ENCODE data around the gene FBN3. TPM values are rescaled to one million over a fixed set of nuclear protein-coding genes. Genes with fewer than 3 reads are reported as not detected.

FBN3 gene
- total RNA-seq, result under 1 TPM in 1 of 4 donors, not detected in 3; under 0.01 TPM

DNA sequence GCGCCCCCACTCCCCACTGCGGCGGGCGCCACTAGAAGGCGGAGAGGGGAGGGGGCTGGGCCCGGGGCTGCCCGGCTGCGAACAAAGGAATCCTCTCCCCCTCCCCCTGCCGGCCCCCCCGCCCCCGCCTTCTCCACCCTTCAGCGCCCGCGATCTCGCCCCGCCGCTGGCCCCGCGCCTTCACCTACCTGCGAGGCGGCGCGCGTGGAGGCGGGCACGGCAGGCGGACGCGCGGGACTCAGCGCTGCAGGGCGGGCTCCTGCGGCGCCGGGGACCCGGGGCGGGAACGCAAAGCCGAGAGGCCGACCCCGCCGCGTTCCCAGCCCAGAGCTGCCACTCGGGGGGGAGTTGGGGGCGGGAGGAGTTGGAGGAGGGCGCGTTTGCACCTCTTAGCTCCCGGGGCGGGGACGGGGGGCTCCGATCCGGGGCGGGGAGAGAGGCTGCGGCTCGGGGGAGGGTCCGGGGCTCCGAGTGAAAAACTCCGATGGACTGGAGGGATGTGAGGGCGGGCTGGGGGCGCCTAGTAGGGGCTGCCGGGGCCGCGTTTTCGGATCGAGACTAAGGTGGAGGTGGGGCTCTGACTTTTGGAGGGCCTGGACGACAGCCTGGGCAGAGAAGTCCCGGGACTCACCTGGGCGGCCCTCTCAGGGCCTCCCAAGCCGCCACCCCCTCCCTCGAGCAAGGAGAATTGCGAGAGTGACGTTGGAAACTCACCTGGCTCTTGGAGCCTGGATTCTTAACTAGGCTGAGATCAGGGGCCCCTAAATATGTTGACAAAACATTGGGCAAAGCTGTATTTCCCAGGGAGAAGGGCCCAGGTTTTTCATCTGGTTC is at the start of gene FBN3:
FBN3 (minus strand) TSS at position 332 of the 834 bp plus-strand sequence. CDS start 2,112 bp downstream, outside the sequence.
- intact Hi-C loops (cut with DNase I), result no loop called here
- Histone ChIP-seq H3K4me3 (peak within 1 kb of the TSS; percentile 28 to 50 (median 35)), H3K36me3 (no peaks in the 10 kb centered on the region), H3K27me3 (peaks cover 0 to 75% (median 34%) of the 10 kb centered on the region in 4 donors), H3K27ac (replicated peaks in 1 of 4) (no peak within 1 kb of the TSS), H3K9me3 (no peaks in the 10 kb centered on the region), H3K4me1 (peaks cover 13 to 23% (median 20%) of the 10 kb centered on the region in 4 donors)
- TF ChIP-seq POLR2A (IDR thresholded peaks at IDR 0.05; ENCODE audit: low read depth), result no peak
- TF ChIP-seq EP300 (IDR thresholded peaks at IDR 0.05), result no peak
- TF ChIP-seq, protein P1, sequence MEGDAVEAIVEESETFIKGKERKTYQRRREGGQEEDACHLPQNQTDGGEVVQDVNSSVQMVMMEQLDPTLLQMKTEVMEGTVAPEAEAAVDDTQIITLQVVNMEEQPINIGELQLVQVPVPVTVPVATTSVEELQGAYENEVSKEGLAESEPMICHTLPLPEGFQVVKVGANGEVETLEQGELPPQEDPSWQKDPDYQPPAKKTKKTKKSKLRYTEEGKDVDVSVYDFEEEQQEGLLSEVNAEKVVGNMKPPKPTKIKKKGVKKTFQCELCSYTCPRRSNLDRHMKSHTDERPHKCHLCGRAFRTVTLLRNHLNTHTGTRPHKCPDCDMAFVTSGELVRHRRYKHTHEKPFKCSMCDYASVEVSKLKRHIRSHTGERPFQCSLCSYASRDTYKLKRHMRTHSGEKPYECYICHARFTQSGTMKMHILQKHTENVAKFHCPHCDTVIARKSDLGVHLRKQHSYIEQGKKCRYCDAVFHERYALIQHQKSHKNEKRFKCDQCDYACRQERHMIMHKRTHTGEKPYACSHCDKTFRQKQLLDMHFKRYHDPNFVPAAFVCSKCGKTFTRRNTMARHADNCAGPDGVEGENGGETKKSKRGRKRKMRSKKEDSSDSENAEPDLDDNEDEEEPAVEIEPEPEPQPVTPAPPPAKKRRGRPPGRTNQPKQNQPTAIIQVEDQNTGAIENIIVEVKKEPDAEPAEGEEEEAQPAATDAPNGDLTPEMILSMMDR (IDR thresholded peaks at IDR 0.05), result no peak
- TF ChIP-seq POLR2AphosphoS5 (IDR thresholded peaks at IDR 0.05), result no peak
- 20% methylated on average over 27 of the region's 72 CpGs for WGBS
- no peak for DNase-seq (ENCODE audit: extremely low spot score)

DNA sequence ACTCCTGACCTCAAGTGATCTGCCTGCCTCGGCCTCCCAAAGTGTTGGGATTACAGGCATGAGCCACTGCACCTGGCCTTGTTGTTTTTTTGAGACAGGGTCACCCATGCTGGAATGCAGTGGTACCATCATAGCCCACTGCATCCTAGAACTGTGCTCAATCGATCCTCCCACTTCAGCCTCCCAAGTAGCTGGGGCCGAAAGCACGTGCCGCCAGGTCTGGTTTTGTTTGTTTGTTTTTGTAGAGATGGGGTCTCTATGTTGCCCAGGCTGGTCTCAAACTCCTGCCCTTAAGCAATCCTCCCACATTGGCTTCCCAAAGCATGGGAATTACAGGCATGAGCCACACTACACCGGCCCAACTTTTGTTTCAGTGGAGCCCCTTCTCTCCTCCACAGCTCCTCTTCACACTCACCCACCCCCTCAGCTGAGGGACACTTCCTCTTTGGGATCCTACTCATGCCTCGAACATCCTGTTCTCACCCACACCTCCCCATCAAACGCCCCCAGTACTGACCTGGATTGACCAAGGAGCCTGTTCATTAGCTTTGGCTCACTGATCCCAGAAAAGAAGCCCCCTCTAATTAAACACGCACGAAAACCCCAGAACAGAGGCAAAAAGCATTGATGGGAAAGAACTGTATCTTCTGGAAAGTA is 47.0 kb upstream of the FBN3 start:
- DNase-seq (ENCODE audit: extremely low spot score), result no peak
- no peaks in the 10 kb centered on the region for H3K36me3 ChIP-seq
- H3K27me3 ChIP-seq, result peaks cover 0 to 30% (median 0%) of the 10 kb centered on the region in 4 donors
- WGBS, result 50% methylated on average over 10 of the region's 10 CpGs
- intact Hi-C loops (cut with DNase I), result no loop called here
- no peak overlapping the region for H3K27ac ChIP-seq (replicated peaks in 1 of 4)
- H3K4me3 ChIP-seq, result no peak overlapping the region
- no peaks in the 10 kb centered on the region for H3K9me3 ChIP-seq
- TF ChIP-seq POLR2A (IDR thresholded peaks at IDR 0.05; ENCODE audit: low read depth) (no peak), POLR2AphosphoS5 (IDR thresholded peaks at IDR 0.05) (no peak), EP300 (IDR thresholded peaks at IDR 0.05) (no peak)
- TF ChIP-seq, protein P1 (IDR thresholded peaks at IDR 0.05), result no peak
- H3K4me1 ChIP-seq, result peaks cover 6 to 15% (median 14%) of the 10 kb centered on the region in 4 donors

DNA sequence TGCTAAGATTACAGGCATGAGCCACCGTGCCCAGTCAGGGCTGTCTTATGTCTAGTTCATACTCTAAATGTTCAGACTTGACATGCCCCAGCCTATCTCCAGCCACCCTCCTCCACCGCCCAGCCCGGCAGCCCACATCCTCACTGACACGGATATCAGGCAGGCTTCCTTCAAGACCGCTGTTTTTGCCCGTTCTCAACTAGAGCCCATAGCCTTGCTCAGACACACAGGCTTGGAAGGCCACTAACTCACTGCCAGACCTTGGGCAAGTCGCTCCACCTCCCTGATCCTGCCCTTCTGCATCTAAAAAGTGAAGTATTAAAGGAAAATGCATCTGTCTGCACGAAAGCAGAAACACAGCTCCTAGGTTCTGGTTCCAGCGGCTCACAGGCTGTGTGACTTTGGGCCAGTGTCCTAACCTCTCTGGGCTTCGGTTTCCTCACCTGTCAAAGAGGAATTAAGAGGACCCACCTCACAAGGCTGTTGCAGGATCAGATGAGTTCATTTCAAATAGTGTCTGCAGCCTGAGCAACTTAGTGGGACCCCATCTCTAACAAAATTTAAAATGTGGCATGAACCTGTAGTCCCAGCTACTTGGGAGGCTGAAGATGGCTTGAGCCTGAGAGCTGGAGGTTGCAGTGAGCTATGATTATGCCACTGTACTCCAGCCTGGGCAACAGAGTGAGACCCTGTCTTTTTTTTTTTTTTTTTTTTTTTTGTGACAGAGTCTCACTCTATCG is 45.3 kb upstream of the FBN3 start:
- Histone ChIP-seq H3K27me3 (peaks cover 0 to 15% (median 0%) of the 10 kb centered on the region in 4 donors), H3K27ac (replicated peaks in 1 of 4) (no peak overlapping the region), H3K9me3 (no peaks in the 10 kb centered on the region), H3K4me3 (no peak overlapping the region), H3K36me3 (no peaks in the 10 kb centered on the region), H3K4me1 (peaks cover 6 to 15% (median 14%) of the 10 kb centered on the region in 4 donors)
- intact Hi-C loops (cut with DNase I), result no loop called here
- WGBS, result 57% methylated on average over 10 of the region's 11 CpGs
- TF ChIP-seq, protein P1 (IDR thresholded peaks at IDR 0.05), result no peak
- TF ChIP-seq EP300 (IDR thresholded peaks at IDR 0.05), result no peak
- no peak for TF ChIP-seq POLR2AphosphoS5 (IDR thresholded peaks at IDR 0.05)
- TF ChIP-seq POLR2A (IDR thresholded peaks at IDR 0.05; ENCODE audit: low read depth), result no peak
- DNase-seq (ENCODE audit: extremely low spot score), result no peak

DNA sequence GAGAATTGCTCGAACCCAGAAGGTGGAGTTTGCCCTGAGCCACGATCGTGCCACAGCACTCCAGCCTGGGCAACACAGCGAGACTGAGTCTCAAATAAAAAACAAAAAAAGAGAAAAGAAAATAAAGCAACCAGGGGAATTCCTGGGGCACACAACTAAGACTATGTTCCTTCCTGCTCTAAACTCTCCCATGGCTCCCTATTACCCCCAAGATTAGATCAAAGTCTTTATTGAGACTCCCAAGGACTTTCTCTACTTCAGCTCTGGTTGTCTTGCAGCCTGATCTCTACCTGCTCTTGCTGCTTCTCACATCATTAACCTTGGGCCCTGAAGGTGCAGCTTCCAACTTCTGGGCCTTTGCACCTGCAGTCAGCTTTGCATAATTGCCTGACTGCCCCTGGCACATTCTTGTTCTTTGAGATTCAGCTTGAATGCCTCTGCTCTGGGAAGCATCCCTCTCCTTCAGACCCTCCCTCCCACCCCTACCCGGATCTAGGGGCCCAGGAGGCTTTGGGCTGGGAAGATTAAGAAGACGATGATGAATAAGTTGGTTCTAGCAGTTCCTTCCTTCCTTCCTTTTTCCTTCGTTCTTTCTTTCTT is 42.9 kb upstream of the FBN3 start:
- no peaks in the 10 kb centered on the region for H3K9me3 ChIP-seq
- no peak for DNase-seq (ENCODE audit: extremely low spot score)
- no peaks in the 10 kb centered on the region for H3K36me3 ChIP-seq
- peaks cover 6 to 15% (median 14%) of the 10 kb centered on the region in 4 donors for H3K4me1 ChIP-seq
- TF ChIP-seq POLR2AphosphoS5 (IDR thresholded peaks at IDR 0.05), result no peak
- peaks cover 0 to 7% (median 0%) of the 10 kb centered on the region in 4 donors for H3K27me3 ChIP-seq
- intact Hi-C loops (cut with DNase I), result no loop called here
- no peak overlapping the region for H3K4me3 ChIP-seq
- H3K27ac ChIP-seq (replicated peaks in 1 of 4), result no peak overlapping the region
- 75% methylated on average over 7 of the region's 7 CpGs for WGBS
